K562 (cell line): ENCODE data around the gene ORAI3. TPM values are rescaled to one million over a fixed set of nuclear protein-coding genes. Genes with fewer than 3 reads are reported as not detected.

Experiments used
- CBFA2T2 ChIP-seq: fragments of 450-650 bp; conservative IDR thresholded peaks from 2 replicates; pipeline ENCODE4 v1.6.1; 2017; ENCODE audit warnings: mild to moderate bottlenecking
- CBX3 ChIP-seq, 2 experiments: IDR thresholded peaks; 1 replicate in 1 of 2; 2 replicates in 1 of 2; pipeline ENCODE4 v1.6.1; 2012; ENCODE audit warnings: inconsistent platforms in 2 of 2, low read length in 2 of 2, borderline replicate concordance in 1 of 2, control low read depth in 1 of 2
- CC2D1A ChIP-seq: fragments of 450-650 bp; IDR thresholded peaks from 2 replicates; pipeline ENCODE4 v1.6.1; 2017; ENCODE audit warnings: mild to moderate bottlenecking
- CHD2 ChIP-seq: IDR thresholded peaks from 2 replicates; pipeline ENCODE4 v1.6.1; 2011; ENCODE audit warnings: low read depth, low read length
- GABPB1 ChIP-seq: sonication (generic); formaldehyde crosslinking; IDR thresholded peaks from 2 replicates; pipeline ENCODE4 v1.8.0; 2022; ENCODE audit warnings: mild to moderate bottlenecking, missing genetic modification reagents
- IRF2 ChIP-seq: sonication (generic); formaldehyde crosslinking; IDR thresholded peaks from 2 replicates; pipeline ENCODE4 v1.8.1; 2022; ENCODE audit warnings: mild to moderate bottlenecking, missing genetic modification reagents
- NEUROD1 ChIP-seq: fragments of 150-350 bp; IDR thresholded peaks from 2 replicates; pipeline ENCODE4 v1.6.1; 2014; ENCODE audit warnings: borderline replicate concordance, low read length, low read depth; ENCODE audit not compliant: partially characterized antibody
- PHF8 ChIP-seq: fragments of 200-600 bp; sonication (generic); IDR thresholded peaks from 2 replicates; pipeline ENCODE4 v1.6.1; 2012; ENCODE audit warnings: mixed run types, mild to moderate bottlenecking, inconsistent platforms, low read length, moderate library complexity, borderline replicate concordance
- PHTF2 ChIP-seq: fragments of 250-450 bp; sonication (Bioruptor Pico); IDR thresholded peaks from 2 replicates; pipeline ENCODE4 v1.5.0; 2021; ENCODE audit warnings: mild to moderate bottlenecking
- RAD21 ChIP-seq, 2 experiments: fragments of 250-450 bp in 1 of 2; fragments of 450-650 bp in 1 of 2; sonication (Bioruptor Pico) in 1 of 2; formaldehyde crosslinking in 1 of 2; IDR thresholded peaks in 1 of 2; conservative IDR thresholded peaks in 1 of 2; 2 replicates each; pipeline versions ENCODE4 v1.4.0 to v1.8.0; 2020 to 2022; ENCODE audit warnings: mild to moderate bottlenecking in 2 of 2, moderate library complexity in 1 of 2
- RBM15 ChIP-seq: fragments of 200-400 bp; formaldehyde crosslinking; IDR thresholded peaks from 2 replicates; pipeline ENCODE4 v1.6.1; 2018; ENCODE audit warnings: mild to moderate bottlenecking, low read length, moderate library complexity; ENCODE audit not compliant: insufficient read depth
- SAP30 ChIP-seq: fragments of 200-600 bp; sonication (generic); IDR thresholded peaks from 2 replicates; pipeline ENCODE4 v1.6.1; 2012; ENCODE audit warnings: borderline replicate concordance, low read depth, mild to moderate bottlenecking, moderate library complexity, low read length, control low read depth, inconsistent platforms; ENCODE audit not compliant: insufficient read depth, poor library complexity, severe bottlenecking
- XRCC3 ChIP-seq: fragments of 450-650 bp; IDR thresholded peaks from 2 replicates; pipeline ENCODE4 v1.6.1; 2017; ENCODE audit warnings: mild to moderate bottlenecking, moderate library complexity
- ZC3H11A ChIP-seq: IDR thresholded peaks from 2 replicates; pipeline ENCODE4 v1.6.1; 2012; ENCODE audit warnings: low read depth, low read length, improper control_type of control experiment
- polyA plus RNA-seq, 8 experiments: library from polyadenylated mRNA; depleted of rRNA in 4 of 8; stranded (reverse) in 5 of 8; unstranded in 3 of 8; fragments of >200 nt; fragmentation: Nextera tagmentation in 2 of 8; fragmentation: Illumina TruSeq in 1 of 8; extraction: Ambion mirVana in 2 of 8; extraction: Trizol in 1 of 8; gene quantifications; 2 replicates each; pipeline versions ENCODE4 v1.2.1 to v1.2.3, GENCODE V29; 2011 to 2014; ENCODE audit warnings: inconsistent platforms in 1 of 8, missing spikeins in 1 of 8
- total RNA-seq, 7 experiments: library from RNA; depleted of rRNA in 6 of 7; stranded (reverse); fragments of >200 nt in 6 of 7; fragmentation: Illumina TruSeq in 2 of 7; extraction: Trizol in 2 of 7; gene quantifications; 2 replicates each; pipeline versions ENCODE4 v1.2.1 to v1.2.3, GENCODE V29; 2011 to 2021; ENCODE audit warnings: low replicate concordance in 1 of 7
- TF ChIP-seq, protein P1 (sequence below): sonication (generic); IDR thresholded peaks from 2 replicates; pipeline ENCODE4 v1.6.1; 2016
- TF ChIP-seq, protein P2 (sequence below): fragments of 450-650 bp; IDR thresholded peaks from 2 replicates; pipeline ENCODE4 v1.6.1; 2018; ENCODE audit warnings: mild to moderate bottlenecking, low read depth; ENCODE audit not compliant: partially characterized antibody
- TF ChIP-seq, protein P3 (sequence below): fragments of 250-450 bp; sonication (Bioruptor Pico); IDR thresholded peaks from 2 replicates; pipeline ENCODE4 v1.6.1; 2021; ENCODE audit warnings: mild to moderate bottlenecking
- TF ChIP-seq, protein P4 (sequence below): fragments of 450-650 bp; IDR thresholded peaks from 2 replicates; pipeline ENCODE4 v1.7.1; 2018; ENCODE audit warnings: mild to moderate bottlenecking, low read depth; ENCODE audit not compliant: partially characterized antibody
- TF ChIP-seq, protein P5 (sequence below): sonication (generic); formaldehyde crosslinking; IDR thresholded peaks from 2 replicates; pipeline ENCODE4 v1.4.0; 2020; ENCODE audit warnings: mild to moderate bottlenecking, missing genetic modification reagents

Gene ORAI3
- total and polyA plus RNA-seq, 9 of the 15 experiments (the other 6 are each of a cell fraction or from before 2014, with no cell fraction given) = 4.9 to 23.3 (median 14.1) TPM

GRCh38 chr16:30956601-30957455 is 8.0 kb downstream of the ORAI3 start (continued):
- TF ChIP-seq PHF8 (no peak), RAD21 (CRISPR knock-in tag; conservative IDR thresholded peaks at IDR 0.05 in 1 of 2, IDR thresholded peaks at IDR 0.05 in 1 of 2) (peak in 1 of 2 experiments; percentile 32; a peak in 1 of 4 replicates), ZC3H11A (no peak), CC2D1A (peak; percentile 44; the same call in 1 of the 2 replicates), SAP30 (no peak), RBM15 (no peak), NEUROD1 (no peak), IRF2 (no peak), GABPB1 (CRISPR knock-in tag) (peak; percentile 0; the same call in 1 of the 2 replicates), CBX3 (IDR thresholded peaks at IDR 0.05; ENCODE audit: borderline replicate concordance in 1 of 2, low read length in 2 of 2) (peak in 1 of 2 experiments; percentile 49; a peak in 2 of 3 replicates), PHTF2 (CRISPR knock-in tag) (no peak), XRCC3 (no peak), CHD2 (no peak), CBFA2T2 (no peak)
- TF ChIP-seq, protein P1, sequence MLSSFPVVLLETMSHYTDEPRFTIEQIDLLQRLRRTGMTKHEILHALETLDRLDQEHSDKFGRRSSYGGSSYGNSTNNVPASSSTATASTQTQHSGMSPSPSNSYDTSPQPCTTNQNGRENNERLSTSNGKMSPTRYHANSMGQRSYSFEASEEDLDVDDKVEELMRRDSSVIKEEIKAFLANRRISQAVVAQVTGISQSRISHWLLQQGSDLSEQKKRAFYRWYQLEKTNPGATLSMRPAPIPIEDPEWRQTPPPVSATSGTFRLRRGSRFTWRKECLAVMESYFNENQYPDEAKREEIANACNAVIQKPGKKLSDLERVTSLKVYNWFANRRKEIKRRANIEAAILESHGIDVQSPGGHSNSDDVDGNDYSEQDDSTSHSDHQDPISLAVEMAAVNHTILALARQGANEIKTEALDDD = no peak
- TF ChIP-seq, protein P2, sequence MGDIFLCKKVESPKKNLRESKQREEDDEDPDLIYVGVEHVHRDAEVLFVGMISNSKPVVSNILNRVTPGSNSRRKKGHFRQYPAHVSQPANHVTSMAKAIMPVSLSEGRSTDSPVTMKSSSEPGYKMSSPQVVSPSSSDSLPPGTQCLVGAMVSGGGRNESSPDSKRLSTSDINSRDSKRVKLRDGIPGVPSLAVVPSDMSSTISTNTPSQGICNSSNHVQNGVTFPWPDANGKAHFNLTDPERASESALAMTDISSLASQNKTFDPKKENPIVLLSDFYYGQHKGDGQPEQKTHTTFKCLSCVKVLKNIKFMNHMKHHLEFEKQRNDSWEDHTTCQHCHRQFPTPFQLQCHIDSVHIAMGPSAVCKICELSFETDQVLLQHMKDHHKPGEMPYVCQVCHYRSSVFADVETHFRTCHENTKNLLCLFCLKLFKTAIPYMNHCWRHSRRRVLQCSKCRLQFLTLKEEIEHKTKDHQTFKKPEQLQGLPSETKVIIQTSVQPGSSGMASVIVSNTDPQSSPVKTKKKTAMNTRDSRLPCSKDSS = no peak
- TF ChIP-seq, protein P3, sequence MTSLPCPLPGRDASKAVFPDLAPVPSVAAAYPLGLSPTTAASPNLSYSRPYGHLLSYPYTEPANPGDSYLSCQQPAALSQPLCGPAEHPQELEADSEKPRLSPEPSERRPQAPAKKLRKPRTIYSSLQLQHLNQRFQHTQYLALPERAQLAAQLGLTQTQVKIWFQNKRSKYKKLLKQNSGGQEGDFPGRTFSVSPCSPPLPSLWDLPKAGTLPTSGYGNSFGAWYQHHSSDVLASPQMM (CRISPR knock-in tag) = no peak
- TF ChIP-seq, protein P4, sequence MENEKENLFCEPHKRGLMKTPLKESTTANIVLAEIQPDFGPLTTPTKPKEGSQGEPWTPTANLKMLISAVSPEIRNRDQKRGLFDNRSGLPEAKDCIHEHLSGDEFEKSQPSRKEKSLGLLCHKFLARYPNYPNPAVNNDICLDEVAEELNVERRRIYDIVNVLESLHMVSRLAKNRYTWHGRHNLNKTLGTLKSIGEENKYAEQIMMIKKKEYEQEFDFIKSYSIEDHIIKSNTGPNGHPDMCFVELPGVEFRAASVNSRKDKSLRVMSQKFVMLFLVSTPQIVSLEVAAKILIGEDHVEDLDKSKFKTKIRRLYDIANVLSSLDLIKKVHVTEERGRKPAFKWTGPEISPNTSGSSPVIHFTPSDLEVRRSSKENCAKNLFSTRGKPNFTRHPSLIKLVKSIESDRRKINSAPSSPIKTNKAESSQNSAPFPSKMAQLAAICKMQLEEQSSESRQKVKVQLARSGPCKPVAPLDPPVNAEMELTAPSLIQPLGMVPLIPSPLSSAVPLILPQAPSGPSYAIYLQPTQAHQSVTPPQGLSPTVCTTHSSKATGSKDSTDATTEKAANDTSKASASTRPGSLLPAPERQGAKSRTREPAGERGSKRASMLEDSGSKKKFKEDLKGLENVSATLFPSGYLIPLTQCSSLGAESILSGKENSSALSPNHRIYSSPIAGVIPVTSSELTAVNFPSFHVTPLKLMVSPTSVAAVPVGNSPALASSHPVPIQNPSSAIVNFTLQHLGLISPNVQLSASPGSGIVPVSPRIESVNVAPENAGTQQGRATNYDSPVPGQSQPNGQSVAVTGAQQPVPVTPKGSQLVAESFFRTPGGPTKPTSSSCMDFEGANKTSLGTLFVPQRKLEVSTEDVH = no peak
- TF ChIP-seq, protein P5, sequence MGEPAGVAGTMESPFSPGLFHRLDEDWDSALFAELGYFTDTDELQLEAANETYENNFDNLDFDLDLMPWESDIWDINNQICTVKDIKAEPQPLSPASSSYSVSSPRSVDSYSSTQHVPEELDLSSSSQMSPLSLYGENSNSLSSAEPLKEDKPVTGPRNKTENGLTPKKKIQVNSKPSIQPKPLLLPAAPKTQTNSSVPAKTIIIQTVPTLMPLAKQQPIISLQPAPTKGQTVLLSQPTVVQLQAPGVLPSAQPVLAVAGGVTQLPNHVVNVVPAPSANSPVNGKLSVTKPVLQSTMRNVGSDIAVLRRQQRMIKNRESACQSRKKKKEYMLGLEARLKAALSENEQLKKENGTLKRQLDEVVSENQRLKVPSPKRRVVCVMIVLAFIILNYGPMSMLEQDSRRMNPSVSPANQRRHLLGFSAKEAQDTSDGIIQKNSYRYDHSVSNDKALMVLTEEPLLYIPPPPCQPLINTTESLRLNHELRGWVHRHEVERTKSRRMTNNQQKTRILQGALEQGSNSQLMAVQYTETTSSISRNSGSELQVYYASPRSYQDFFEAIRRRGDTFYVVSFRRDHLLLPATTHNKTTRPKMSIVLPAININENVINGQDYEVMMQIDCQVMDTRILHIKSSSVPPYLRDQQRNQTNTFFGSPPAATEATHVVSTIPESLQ (CRISPR knock-in tag) = peak; percentile 84; the same call in 1 of the 2 replicates
